HG03097 (cell line): ENCODE results near the gene KNSTRN.

Source experiments
- ATAC-seq: cut with Tn5 transposase; IDR thresholded peaks from one replicate; pipeline ENCODE4 v1.9.1; 2021; ENCODE audit not compliant: unreplicated experiment, low FRiP score

Gene KNSTRN

DNA sequence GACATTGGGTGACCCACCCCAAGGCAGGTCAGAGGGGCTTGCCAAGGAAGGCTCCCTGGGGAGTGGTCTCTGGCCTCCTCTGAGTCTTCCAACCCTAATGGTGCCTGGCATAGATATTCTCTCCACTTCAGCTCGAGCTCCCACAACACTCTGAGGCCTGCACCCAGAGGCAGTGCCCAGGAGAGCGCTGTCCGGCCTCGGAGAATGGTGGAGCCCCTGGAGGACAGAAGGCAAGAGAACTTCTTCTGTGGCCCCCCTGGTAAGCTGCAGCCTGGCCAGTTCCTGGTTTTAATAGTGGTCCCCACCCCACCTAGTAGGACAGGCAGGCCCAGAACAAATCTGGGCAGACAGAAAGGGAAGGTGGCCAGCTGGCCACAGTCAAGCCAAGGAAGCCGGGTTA lies 17.5 kb upstream of the KNSTRN start:
- no peak for ATAC-seq

DNA sequence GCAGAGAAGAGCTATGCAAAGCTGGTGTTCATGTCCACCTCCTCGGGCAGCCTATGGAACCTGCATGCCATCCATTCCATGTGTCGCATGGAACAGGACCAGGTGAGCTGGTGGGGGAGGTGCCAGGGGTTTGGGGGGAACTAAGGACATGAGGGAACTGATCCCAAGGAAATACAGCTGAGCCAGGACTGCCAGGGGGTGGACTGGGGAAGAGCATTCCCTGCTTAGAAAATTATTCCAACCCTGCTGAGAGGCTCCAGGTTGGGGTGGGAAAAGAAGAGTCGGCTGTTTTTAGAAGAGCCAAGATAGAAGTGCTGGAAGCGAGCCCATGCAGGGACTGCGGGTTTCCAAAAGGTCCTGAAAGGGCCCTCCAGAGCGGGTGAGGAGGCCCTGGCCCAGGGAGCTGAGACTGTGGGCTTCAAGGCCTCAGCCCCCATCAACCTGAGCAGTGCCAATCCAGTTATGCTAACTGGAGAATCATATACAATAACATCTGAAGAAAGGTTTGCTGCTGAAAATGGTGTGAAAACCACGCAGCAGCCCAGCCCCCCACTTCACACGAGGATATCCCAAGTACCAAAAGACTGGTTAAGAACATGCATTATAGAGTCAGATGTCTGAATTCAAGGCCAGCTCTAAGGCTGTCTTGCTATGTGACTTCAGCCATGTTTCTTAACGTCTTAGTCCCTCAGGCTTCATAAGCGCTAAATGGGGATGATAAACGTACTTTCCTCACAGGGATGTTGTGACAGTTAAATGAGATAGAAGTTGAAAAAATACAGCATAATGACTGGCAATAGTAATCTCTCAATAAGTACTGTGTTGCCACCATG lies 16.7 kb upstream of the KNSTRN start:
- no peak for ATAC-seq

DNA sequence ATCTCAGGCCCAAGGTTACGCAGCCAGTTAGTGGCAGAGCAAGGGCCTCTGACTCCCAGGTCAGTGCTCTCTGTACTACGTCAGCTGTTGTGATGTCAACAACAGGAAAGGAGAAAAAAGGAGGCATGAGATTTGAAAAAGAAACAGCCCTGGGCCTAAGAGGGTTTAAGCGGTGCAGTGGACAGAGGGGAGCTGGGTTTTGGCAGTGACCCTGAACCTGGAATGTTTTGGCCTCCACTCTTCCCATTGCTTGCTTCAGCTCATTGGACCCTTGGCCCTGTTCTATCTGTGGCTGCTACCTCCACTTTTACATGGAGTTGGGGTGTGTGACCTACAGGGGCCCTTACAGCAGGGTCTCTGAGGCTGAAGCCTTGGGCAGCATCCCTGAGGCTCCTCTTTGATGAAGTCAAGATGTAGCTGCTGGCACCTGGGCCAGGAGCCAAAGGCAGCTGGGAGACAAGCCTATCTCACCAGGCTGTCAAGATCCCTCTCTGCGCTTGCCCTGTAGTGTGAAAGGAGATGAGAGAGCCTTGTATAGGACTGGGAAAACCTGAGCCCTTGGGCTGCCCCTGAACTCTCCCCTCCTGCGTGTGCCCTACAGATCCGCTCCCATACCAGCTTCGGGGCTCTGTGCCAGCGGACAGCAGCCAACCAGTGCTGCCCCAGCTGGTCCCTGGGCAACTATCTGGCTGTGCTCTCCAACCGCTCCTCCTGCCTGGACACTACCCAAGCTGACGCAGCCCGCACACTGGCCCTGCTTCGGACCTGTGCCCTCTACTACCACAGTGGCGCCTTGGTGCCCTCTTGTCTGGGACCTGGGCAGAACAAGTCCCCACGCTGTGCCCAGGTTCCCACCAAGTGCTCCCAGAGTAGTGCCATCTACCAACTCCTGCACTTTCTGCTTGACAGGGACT lies 15.8 kb upstream of the KNSTRN start:
- ATAC-seq: no peak

DNA sequence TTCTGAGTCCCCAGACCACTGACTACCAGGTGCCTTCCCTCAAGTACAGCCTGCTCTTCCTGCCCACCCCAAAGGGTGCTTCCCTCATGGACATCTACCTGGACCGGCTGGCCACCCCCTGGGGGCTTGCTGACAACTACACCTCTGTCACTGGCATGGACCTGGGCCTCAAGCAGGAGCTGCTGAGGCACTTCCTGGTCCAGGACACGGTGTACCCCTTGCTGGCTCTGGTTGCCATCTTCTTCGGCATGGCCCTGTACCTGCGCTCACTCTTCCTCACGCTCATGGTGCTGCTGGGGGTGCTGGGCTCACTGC lies 15.2 kb upstream of the KNSTRN start:
- ATAC-seq: no peak

DNA sequence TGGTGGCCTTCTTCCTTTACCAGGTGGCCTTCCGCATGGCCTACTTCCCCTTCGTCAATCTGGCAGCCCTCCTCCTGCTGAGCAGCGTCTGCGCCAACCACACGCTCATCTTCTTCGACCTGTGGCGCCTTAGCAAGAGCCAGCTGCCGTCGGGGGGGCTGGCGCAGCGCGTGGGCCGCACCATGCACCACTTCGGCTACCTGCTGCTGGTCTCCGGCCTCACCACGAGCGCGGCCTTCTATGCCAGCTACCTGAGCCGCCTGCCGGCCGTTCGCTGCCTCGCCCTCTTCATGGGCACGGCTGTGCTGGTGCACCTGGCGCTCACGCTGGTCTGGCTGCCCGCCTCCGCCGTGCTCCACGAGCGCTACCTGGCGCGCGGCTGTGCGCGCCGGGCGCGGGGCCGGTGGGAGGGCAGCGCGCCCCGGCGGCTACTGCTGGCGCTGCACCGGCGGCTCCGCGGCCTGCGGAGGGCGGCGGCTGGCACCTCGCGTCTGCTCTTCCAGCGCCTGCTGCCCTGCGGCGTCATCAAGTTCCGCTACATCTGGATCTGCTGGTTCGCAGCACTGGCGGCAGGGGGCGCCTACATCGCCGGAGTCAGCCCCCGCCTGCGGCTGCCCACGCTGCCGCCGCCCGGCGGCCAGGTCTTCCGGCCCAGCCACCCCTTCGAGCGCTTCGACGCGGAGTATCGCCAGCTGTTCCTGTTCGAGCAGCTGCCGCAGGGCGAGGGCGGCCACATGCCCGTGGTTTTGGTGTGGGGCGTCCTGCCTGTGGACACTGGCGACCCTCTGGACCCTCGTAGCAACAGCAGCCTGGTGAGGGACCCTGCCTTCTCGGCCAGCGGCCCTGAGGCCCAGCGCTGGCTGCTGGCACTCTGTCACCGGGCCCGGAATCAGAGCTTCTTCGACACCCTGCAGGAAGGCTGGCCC lies 14.6 kb upstream of the KNSTRN start:
- peak; percentile 75 for ATAC-seq

DNA sequence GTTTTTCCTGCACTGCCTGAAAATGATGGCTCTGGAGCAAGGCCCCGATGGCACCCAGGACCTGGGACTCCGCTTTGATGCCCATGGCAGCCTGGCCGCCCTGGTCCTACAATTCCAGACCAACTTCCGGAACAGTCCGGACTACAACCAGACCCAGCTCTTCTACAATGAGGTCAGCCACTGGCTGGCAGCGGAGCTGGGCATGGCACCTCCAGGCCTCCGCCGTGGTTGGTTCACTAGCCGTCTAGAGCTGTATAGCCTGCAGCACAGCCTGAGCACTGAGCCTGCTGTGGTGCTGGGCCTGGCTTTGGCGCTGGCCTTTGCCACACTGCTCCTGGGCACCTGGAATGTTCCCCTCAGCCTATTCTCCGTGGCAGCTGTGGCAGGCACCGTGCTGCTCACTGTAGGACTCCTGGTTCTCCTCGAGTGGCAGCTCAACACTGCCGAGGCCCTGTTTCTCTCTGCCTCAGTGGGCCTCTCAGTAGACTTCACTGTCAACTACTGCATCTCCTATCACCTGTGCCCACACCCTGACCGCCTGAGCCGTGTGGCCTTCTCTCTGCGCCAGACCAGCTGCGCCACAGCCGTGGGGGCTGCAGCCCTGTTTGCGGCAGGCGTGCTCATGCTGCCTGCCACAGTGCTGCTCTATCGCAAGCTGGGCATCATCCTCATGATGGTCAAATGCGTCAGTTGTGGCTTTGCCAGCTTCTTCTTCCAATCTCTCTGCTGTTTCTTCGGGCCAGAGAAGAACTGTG lies 13.6 kb upstream of the KNSTRN start:
- ATAC-seq: no peak

DNA sequence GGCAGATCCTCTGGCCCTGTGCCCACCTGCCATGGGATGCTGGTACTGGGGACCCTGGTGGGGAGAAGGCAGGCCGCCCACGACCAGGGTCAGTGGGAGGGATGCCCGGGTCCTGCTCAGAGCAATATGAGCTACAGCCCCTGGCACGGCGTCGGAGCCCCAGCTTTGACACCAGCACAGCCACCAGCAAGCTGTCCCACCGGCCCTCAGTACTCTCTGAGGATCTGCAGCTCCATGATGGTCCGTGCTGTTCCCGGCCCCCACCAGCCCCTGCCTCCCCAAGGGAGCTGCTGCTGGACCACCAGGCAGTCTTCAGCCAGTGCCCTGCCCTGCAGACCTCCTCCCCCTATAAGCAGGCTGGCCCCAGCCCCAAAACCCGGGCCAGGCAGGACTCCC lies 13.0 kb upstream of the KNSTRN start:
- no peak for ATAC-seq

DNA sequence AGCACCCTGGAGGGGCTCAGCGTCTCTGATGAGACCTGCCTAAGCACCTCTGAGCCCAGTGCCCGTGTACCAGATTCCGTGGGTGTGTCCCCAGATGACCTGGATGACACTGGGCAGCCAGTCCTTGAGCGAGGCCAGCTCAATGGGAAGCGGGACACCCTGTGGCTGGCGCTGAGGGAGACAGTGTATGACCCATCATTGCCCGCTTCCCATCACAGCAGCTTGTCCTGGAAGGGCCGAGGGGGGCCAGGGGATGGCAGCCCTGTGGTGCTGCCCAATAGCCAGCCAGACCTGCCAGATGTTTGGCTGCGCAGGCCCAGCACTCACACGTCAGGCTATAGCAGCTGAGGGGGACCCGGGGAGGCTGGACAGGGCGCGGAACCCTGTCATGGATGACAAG lies 12.6 kb upstream of the KNSTRN start:
- no peak for ATAC-seq

DNA sequence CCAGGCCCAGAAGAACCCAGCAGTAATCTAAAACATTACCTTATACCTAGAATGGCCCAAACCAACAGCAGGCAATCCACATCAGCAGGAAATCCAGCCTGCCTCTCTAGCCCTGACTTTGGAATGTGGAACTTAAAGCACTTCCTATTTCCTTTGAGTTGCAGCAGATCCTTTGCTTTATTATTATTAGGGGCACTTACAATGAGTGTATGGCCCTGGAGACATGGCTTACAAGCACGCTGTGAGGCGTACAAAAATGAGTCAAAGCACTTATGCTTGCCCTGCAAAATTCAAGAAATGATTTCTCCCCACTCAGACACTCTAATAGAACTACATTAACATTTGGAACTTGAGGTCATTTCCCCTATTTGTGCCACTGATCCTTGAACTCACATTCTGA lies 9.5 kb upstream of the KNSTRN start:
- ATAC-seq: no peak

DNA sequence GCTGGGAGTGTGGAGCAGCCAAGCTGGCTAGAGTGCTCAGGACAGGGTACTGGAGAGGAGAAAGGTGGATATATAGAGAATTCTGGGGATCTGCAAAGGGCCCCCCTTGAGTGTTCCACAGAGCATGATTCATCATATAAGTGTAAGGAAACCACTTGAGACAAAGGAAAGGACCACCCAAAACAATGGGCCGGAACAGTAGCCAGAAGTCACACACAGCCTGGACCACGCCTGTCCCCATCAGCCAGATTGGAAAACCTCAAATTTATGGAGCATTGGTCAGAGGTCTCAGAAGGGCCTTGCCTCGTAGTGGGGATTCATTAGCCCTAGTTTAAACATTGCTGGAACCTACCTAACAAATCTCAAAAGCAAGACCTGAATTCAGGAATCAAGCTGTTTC lies 4.9 kb upstream of the KNSTRN start:
- no peak for ATAC-seq

DNA sequence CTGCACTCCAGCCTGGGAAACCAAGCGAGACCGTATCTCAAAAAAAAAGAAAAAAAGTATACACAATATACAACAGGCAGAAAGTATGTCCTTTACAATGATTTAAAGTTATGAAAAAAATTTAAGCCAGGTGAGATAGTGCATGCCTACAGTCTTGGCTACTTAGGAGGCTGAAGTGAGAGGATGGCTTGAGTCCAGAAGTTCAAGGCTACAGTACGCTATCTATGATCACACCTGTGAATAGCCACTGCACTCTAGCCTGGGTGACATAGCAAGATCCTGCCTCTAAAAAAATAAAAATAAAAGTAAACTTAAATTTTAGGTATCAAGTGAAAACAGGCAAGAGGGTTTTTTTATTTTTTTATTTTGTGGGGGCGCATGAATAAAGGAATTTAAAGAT lies 3.1 kb upstream of the KNSTRN start:
- no peak for ATAC-seq

DNA sequence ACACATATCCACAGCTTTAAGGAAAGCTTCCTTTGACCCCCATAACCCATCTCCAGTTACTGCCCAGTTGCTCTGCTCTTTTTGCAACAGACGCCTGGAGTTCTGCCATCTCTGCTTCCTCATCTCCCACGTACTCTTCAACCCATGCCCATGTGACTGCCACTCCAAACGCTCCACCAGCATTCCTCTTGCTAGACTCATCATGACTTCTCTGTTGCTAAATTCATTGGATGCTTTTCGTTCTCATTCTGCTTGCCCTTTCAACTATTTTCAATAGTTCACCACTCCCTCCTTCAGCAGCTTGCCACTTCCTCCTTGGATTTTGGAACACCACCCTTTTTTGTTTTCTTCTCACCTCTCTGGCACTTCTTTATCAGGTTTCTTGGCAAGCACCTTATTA lies 2.7 kb upstream of the KNSTRN start:
- no peak for ATAC-seq

DNA sequence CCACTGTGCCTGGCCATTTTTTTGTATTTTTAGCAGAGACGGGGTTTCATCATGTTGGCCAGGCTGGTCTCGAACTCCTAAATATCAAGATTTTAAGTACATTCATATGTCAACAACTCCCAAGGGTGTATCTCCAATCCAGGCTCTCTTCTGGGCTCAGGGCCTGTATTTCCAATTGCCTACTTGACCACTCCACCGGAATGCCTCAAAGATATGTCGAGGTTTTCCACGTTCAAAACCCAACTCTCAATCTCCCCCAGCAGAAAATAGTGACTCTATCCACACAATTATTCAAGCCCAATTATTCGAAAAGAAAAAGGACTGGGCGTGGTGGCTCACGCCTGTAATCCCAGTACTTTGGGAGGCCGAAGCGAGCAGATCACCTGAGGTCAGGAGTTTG lies 1.9 kb upstream of the KNSTRN start:
- ATAC-seq: no peak

DNA sequence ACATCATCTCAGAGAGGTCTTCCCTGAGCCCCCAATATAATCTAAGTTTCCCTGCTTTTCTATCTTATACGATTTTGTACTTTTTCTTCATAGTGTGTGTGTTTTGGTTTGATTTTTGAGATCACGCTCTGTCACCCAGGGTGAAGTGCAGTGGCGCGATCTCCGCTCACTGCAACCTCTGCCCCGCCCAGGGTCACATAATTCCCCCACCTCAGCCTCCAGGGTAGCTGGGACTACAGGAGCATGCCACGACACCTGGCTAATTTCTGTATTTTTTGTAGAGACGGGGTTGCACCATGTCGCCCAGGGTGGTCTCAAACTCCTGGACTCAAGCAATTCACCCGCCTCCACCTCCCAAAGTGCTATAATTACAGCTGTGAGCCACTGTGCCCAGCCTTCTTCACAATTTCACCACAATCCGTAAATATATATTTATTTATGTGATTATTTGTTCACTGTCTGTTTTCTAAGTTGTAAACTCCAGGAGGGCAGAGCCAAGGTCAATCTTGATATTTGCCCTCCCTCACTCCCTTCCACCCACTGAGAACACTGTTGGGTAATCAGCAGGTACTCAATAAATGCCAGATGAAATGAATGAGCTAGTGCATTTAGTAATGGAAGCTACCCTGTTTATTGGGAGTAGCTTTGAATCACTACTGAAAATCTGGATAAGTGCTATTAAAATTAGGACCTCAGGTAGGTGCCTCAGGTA lies 547 bp upstream of the KNSTRN start:
- no peak for ATAC-seq

DNA sequence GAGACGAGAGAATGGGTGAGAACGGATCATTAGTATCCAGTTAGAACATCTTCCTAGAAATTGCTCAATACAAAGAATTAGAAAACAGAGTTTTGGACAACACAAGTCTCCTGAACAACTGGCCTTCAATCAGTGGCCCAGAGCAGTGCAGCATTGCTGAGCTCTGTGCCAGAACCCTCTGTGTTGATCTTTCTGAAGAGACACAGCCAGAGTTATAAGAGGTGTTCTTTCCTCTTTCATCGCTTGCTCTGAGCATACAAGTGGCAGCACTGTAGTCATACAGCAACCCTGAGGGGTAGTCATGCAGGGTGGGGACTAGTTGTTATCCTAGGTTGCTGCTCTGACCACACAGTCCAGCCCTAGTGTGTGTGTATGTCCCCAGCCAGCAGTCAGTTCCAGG lies 4.0 kb downstream of the KNSTRN start:
- no peak for ATAC-seq

DNA sequence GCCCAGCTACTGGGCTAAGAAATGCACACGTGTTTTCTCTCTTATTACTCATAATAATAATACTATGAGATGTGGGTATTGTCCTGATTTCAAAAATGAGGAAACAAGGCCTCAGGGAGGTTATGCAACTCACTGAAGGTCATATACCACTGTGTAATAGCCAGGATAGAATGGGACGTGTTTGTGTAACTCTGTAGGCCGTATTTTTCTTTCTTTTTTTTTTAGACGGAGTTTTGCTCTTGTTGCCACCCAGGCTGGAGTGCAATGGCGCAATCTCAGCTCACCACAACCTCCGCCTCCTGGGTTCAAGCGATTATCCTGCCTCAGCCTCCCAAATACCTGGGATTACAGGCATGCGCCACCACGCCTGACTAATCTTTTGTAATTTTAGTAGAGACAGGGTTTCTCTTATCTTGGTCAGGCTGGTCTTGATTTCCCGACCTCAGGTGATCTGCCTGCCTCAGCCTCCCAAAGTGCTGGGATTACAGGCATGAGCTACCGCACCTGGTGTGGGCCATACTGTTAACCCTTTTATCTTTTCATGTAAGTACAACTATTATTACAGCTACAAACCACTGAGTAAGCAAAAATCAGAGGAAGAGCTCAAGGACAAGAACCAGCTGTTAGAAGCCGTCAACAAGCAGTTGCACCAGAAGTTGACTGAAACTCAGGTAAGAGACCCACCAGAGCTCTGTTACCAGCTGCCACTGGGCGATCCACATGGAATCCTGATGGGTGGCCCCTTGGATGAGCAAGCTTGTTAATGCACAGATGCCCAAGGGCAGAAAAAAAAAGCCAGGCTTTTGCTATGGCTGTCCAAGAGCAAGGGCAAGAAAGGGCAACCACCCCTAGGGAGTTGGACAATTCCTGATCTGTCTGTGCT lies 6.7 kb downstream of the KNSTRN start:
- no peak for ATAC-seq

DNA sequence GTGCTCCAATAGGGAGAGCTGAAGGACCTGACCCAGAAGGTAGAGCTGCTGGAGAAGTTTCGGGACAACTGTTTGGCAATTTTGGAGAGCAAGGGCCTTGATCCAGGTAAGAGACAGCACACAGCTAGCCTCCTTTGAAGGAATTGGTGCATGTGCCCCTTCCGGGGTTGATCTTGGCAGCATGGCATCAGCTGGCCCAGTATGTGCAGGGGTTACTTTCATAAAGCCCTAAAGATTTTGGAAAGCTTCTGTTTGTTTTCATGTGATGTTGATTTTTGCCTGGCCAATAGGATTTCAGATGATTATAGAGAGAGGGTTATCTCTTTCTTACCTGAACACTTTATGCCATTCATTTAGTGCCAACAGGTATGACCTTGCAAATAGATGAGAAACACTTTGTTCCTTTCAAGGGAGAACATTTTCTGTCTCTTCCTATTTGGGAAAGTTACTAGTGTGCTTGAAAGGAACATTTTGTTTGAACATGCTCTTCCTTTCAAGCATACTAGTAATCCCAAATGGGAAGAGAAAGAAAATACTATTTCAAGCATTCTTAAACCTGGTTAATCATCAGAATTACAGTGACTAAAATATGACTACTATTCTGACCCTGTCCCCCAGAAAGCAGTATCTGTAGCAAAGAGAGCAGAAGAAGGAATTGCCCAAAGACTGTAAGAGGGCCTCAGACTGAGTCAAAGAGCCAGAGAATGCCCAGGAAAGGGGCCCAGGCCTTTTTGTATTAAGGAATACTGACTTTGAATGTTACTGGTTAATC lies 7.5 kb downstream of the KNSTRN start:
- no peak for ATAC-seq
